Activated naive CD4-positive, alpha-beta T cell treated with anti-CD3 and anti-CD28 coated beads for 36 hours (primary cell): Measurements from ENCODE around the gene TAF4. TPM values are rescaled to one million over a fixed set of nuclear protein-coding genes. Genes with fewer than 3 reads are reported as not detected.

Experiments
- CTCF ChIA-PET: fragments of 350-600 bp; sonication (Branson Sonifier 250); formaldehyde crosslinking; loops from one replicate; lab custom pipeline; 2021; ENCODE audit warnings: antibody characterized with exemption; lab: Charles Lee
- DNase-seq: peaks from one replicate; pipeline ENCODE4 v3.0.0-alpha.2; 2020
- H3K27ac Mint-ChIP-seq: one replicate; pipeline ENCODE4 v1.8.0; 2021; ENCODE audit warnings: mild to moderate bottlenecking, mixed read lengths
- H3K27me3 Mint-ChIP-seq: one replicate; pipeline ENCODE4 v1.8.0; 2021; ENCODE audit warnings: low read depth, mixed read lengths
- H3K36me3 Mint-ChIP-seq: one replicate; pipeline ENCODE4 v1.8.0; 2021; ENCODE audit warnings: low read depth, mixed read lengths
- H3K4me1 Mint-ChIP-seq: one replicate; pipeline ENCODE4 v1.8.0; 2021; ENCODE audit warnings: low read depth, mixed read lengths
- H3K4me3 Mint-ChIP-seq: one replicate; pipeline ENCODE4 v1.8.0; 2021; ENCODE audit warnings: mild to moderate bottlenecking, moderate library complexity, mixed read lengths
- H3K9me3 Mint-ChIP-seq: one replicate; pipeline ENCODE4 v1.8.0; 2021; ENCODE audit warnings: mixed read lengths
- intact Hi-C: fragments of 100-400 bp; cut with micrococcal nuclease; formaldehyde crosslinking; loops from one replicate; pipeline ENCODE4 v1.15.1; 2023
- total RNA-seq, 2 experiments: library from RNA; stranded (reverse); gene quantifications; one replicate each; pipeline ENCODE4 v1.2.3, GENCODE V29; 2021

The TAF4 gene
- total RNA-seq, 2 experiments from 2014 or later = 15.0 to 15.4 TPM

- Mint-ChIP-seq H3K27ac (no peak overlapping the region), H3K9me3 (no peaks in the 10 kb centered on the region), H3K27me3 (no peaks in the 10 kb centered on the region), H3K36me3 (no peaks in the 10 kb centered on the region), H3K4me3 (no peak overlapping the region), H3K4me1 (no peaks in the 10 kb centered on the region)
- CTCF ChIA-PET = interaction anchor here (0.7 kb wide), 1 partner anchor 207 kb away, joined by 3 read pairs; no protein-coding TSS in a partner anchor
- DNase-seq = no peak
- intact Hi-C loops = no loop called here
Measured at GRCh38 chr20:61940976-61941720, 124.5 kb downstream of the TAF4 start.

GRCh38 chr20:61940491-61940890 is 125.2 kb downstream of the TAF4 start:
- CTCF ChIA-PET = interaction anchor here (0.7 kb wide), 1 partner anchor 208 kb away, joined by 3 read pairs; no protein-coding TSS in a partner anchor
- Mint-ChIP-seq H3K36me3 (no peaks in the 10 kb centered on the region), H3K9me3 (no peaks in the 10 kb centered on the region), H3K27ac (no peak overlapping the region), H3K4me1 (no peaks in the 10 kb centered on the region), H3K4me3 (no peak overlapping the region), H3K27me3 (no peaks in the 10 kb centered on the region)
- DNase-seq = no peak
- intact Hi-C loops = no loop called here

GRCh38 chr20:61939691-61940360 is 125.9 kb downstream of the TAF4 start:
- no peak overlapping the region for H3K4me3 Mint-ChIP-seq
- H3K4me1 Mint-ChIP-seq = no peaks in the 10 kb centered on the region
- H3K27me3 Mint-ChIP-seq = peaks cover 2% of the 10 kb centered on the region
- intact Hi-C loops = no loop called here
- no peak overlapping the region for H3K27ac Mint-ChIP-seq
- DNase-seq = no peak
- no peaks in the 10 kb centered on the region for H3K9me3 Mint-ChIP-seq
- CTCF ChIA-PET = no interaction called here
- no peaks in the 10 kb centered on the region for H3K36me3 Mint-ChIP-seq

GRCh38 chr20:61938839-61939690 is 126.6 kb downstream of the TAF4 start:
- Mint-ChIP-seq H3K27ac (peak overlapping the region; percentile 46), H3K27me3 (peaks cover 3% of the 10 kb centered on the region), H3K4me1 (no peaks in the 10 kb centered on the region), H3K9me3 (no peaks in the 10 kb centered on the region), H3K4me3 (no peak overlapping the region), H3K36me3 (no peaks in the 10 kb centered on the region)
- intact Hi-C loops = no loop called here
- CTCF ChIA-PET = no interaction called here
- DNase-seq = no peak

- Mint-ChIP-seq H3K4me3 (no peak overlapping the region), H3K4me1 (no peaks in the 10 kb centered on the region), H3K36me3 (no peaks in the 10 kb centered on the region), H3K9me3 (no peaks in the 10 kb centered on the region), H3K27ac (no peak overlapping the region), H3K27me3 (peaks cover 3% of the 10 kb centered on the region)
- CTCF ChIA-PET = no interaction called here
- intact Hi-C loops = no loop called here
- no peak for DNase-seq
Measured at GRCh38 chr20:61937963-61938838, 127.5 kb downstream of the TAF4 start.

- CTCF ChIA-PET = no interaction called here
- H3K4me3 Mint-ChIP-seq = no peak overlapping the region
- no peaks in the 10 kb centered on the region for H3K4me1 Mint-ChIP-seq
- peaks cover 3% of the 10 kb centered on the region for H3K27me3 Mint-ChIP-seq
- intact Hi-C loops = no loop called here
- DNase-seq = no peak
- no peaks in the 10 kb centered on the region for H3K9me3 Mint-ChIP-seq
- H3K27ac Mint-ChIP-seq = no peak overlapping the region
- no peaks in the 10 kb centered on the region for H3K36me3 Mint-ChIP-seq
Measured at GRCh38 chr20:61937146-61937962, 128.3 kb downstream of the TAF4 start.

- Mint-ChIP-seq H3K4me3 (no peak overlapping the region), H3K36me3 (no peaks in the 10 kb centered on the region), H3K9me3 (no peaks in the 10 kb centered on the region), H3K27ac (no peak overlapping the region), H3K27me3 (peaks cover 3% of the 10 kb centered on the region), H3K4me1 (no peaks in the 10 kb centered on the region)
- intact Hi-C loops = no loop called here
- DNase-seq = no peak
- CTCF ChIA-PET = no interaction called here
Measured at GRCh38 chr20:61936701-61937131, 129.0 kb downstream of the TAF4 start.

GRCh38 chr20:61935926-61936700 is 129.6 kb downstream of the TAF4 start:
- no peaks in the 10 kb centered on the region for H3K9me3 Mint-ChIP-seq
- H3K4me1 Mint-ChIP-seq = no peaks in the 10 kb centered on the region
- no peak overlapping the region for H3K4me3 Mint-ChIP-seq
- CTCF ChIA-PET = no interaction called here
- no peak overlapping the region for H3K27ac Mint-ChIP-seq
- DNase-seq = no peak
- H3K36me3 Mint-ChIP-seq = no peaks in the 10 kb centered on the region
- intact Hi-C loops = no loop called here
- peaks cover 3% of the 10 kb centered on the region for H3K27me3 Mint-ChIP-seq

- H3K27ac Mint-ChIP-seq = no peak overlapping the region
- CTCF ChIA-PET = no interaction called here
- no peak for DNase-seq
- intact Hi-C loops = no loop called here
- no peaks in the 10 kb centered on the region for H3K9me3 Mint-ChIP-seq
- H3K4me3 Mint-ChIP-seq = no peak overlapping the region
- H3K4me1 Mint-ChIP-seq = no peaks in the 10 kb centered on the region
- peaks cover 3% of the 10 kb centered on the region for H3K27me3 Mint-ChIP-seq
- H3K36me3 Mint-ChIP-seq = no peaks in the 10 kb centered on the region
Measured at GRCh38 chr20:61934716-61935530, 130.8 kb downstream of the TAF4 start.

GRCh38 chr20:61933951-61934715 is 131.5 kb downstream of the TAF4 start:
- no peak overlapping the region for H3K4me3 Mint-ChIP-seq
- intact Hi-C loops = no loop called here
- no peak overlapping the region for H3K27ac Mint-ChIP-seq
- no peaks in the 10 kb centered on the region for H3K4me1 Mint-ChIP-seq
- peaks cover 3% of the 10 kb centered on the region for H3K27me3 Mint-ChIP-seq
- no peak for DNase-seq
- H3K9me3 Mint-ChIP-seq = no peaks in the 10 kb centered on the region
- CTCF ChIA-PET = no interaction called here
- H3K36me3 Mint-ChIP-seq = no peaks in the 10 kb centered on the region
